ENCODE measurements around the gene PLK5. TPM values are rescaled to one million over a fixed set of nuclear protein-coding genes. Genes with fewer than 3 reads are reported as not detected.
A peak's percentile ranks its signal among the peaks of the same experiment; 100 is the strongest.
"Not testable (repeated sequence)": the region's sequence is repeated elsewhere in the genome, so short reads cannot be mapped to it uniquely, and the experiment has no call there.

Gene PLK5, protein sequence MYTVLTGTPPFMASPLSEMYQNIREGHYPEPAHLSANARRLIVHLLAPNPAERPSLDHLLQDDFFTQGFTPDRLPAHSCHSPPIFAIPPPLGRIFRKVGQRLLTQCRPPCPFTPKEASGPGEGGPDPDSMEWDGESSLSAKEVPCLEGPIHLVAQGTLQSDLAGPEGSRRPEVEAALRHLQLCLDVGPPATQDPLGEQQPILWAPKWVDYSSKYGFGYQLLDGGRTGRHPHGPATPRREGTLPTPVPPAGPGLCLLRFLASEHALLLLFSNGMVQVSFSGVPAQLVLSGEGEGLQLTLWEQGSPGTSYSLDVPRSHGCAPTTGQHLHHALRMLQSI
- not detected for total RNA-seq
- polyA plus RNA-seq = not detected

DNA sequence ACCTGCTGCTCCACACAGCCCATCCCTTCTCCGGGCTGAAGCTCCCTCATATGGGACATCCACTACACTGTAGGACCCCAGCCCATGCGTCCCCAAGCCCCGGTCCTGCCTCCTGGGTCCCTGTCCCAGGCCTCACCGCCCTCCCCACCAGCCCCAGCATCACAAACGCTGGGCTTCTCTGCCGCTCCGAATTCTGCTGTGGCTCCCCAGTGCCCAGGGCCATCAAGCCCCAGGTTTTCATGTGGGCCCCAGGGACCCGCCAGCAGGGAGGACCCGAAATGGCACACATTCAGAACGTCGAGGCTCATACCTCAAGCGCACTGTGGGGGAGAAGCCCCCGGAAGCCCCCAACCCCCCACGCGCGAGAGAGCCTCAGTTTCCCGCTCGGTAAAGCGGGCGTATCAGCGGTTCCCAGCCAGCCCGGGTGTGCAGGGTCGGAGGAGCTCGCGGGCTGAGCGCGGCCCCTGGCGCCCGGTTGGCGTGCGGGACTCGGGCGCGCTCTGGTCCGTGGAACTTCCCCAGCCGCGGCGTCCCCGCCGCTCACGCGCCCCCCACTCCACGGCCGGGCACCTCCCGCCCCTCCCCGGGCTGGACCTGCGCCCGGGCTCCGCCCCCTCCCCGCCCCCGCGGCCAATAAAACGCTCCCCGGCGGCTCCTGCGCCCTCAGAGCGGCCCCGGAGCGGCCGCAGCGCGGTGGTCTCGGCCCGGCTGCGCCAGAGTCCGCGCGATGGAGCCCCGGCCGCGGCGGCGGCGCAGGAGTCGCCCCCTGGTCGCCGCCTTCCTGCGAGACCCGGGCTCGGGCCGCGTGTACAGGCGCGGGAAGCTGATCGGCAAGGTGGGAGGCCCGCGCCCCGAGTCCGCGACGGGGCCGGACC lies at the start of gene PLK5:
Gene PLK5, plus strand, starts transcription at position 666 of the 875 bp plus-strand sequence. CDS start 2,920 bp downstream, outside the sequence.
- no peaks in the 10 kb centered on the region for H3K9me3 ChIP-seq (ENCODE audit: low read length)
- H3K4me3 ChIP-seq (ENCODE audit: low read length) = no peak within 1 kb of the TSS
- Mint-ChIP-seq H3K27ac (peak within 1 kb of the TSS in 1 of 8 donors; percentile 10), H3K27me3 (peaks cover 35 to 39% of the 10 kb centered on the region in 2 donors), H3K4me3 (peak within 1 kb of the TSS in 5 of 7 donors; percentile 1 to 63 (median 40)), H3K4me1 (peaks cover 6 to 9% (median 6%) of the 10 kb centered on the region in 3 donors), H3K9me3 (peaks cover 0 to 4% (median 0%) of the 10 kb centered on the region in 5 donors), H3K36me3 (no peaks in the 10 kb centered on the region)
- peaks cover 8% of the 10 kb centered on the region for H3K27me3 ChIP-seq (ENCODE audit: insufficient read depth, low read length, poor library complexity, severe bottlenecking)
- ChIA-PET POLR2A (no interaction called here), CTCF (no interaction called here)
- no peaks in the 10 kb centered on the region for H3K4me1 ChIP-seq (ENCODE audit: insufficient read depth, low read length)
- H3K36me3 ChIP-seq (ENCODE audit: insufficient read depth, low read length) = no peaks in the 10 kb centered on the region
- DNase-seq = no peak
- no peak within 1 kb of the TSS for H3K27ac ChIP-seq (ENCODE audit: low read depth, low read length)

DNA sequence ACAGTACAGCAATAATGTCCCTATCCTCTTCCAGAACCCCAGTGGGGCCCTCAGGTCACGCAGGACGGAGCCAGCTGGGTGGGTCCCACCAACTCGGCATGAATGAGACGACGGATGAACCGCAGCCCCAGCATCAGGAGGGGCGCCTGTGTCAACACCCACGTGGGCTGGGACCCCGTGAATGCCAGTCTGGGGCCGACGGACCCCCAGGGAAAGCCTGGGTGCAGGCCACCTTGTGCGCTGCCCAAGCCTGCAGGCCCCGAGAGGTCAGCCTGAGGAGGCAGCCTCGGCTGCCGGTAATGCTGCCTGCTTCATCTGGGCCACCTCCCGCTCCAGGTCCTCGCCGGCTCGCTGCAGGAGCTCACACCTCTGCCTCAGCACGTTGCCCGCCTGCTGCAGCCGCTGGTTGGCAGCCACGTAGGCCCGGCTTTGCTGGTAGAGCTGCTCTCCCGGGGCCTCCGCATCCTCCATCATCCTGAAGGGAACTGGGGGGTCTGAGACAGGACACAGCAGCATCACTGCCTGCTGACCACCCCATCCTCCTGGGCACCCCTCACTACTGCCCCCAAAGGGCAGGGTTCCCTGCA lies 49.0 kb upstream of the PLK5 start:
- peaks cover 0 to 19% (median 0%) of the 10 kb centered on the region in 3 donors for H3K36me3 Mint-ChIP-seq
- POLR2A ChIA-PET = interaction anchor here (1.3 kb wide), 1 partner anchor 31 kb away, joined by 3 read pairs; no protein-coding TSS in a partner anchor
- CTCF ChIA-PET = interaction anchor here (1.0 to 1.9 kb wide), 2 partner anchors 8 to 30 kb away, joined by 3 to 8 read pairs; no protein-coding TSS in a partner anchor

DNA sequence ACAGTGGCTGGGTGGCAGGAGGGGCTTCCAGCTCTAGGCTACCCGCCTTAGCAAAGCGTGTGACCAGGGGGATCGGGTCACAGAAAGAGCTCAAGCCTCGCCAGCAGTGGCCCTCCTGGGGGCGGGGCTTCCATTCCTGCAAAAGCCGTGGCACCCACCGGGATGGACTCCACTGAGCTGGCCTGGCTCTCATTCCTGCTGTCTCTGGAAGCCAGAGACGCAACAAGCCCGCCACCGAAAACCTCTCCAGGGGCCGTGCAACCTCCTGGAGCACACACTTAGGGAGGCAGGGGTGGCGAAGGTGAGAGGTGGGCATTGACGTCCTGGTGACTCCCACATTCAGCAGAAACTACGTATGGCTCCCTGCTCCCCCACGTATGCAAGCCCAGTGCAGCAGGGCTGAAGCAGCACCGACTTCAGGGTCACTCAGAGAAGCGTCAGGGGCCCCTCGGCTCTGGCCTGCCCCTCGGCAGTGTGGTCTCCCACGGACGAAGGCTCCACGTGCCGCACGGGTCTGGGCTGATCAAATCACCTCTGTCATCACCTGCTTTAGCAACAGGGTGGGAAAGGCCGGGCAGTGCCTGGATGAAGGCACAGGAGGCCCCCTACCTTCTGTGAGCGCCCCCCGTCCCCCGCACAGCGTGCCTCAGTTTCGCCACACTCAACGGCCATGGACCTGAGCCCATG lies 48.0 kb upstream of the PLK5 start:
- POLR2A ChIA-PET = no interaction called here

More for the DNA sequence above, 49.0 kb upstream of the PLK5 start:
- Mint-ChIP-seq H3K4me3 (no peak overlapping the region), H3K4me1 (peaks cover 17 to 41% (median 21%) of the 10 kb centered on the region in 3 donors), H3K9me3 (no peaks in the 10 kb centered on the region), H3K27ac (no peak overlapping the region), H3K27me3 (peaks cover 0 to 2% of the 10 kb centered on the region in 2 donors)
- Histone ChIP-seq H3K9me3 (ENCODE audit: low read length) (no peaks in the 10 kb centered on the region), H3K27ac (ENCODE audit: low read depth, low read length) (no peak overlapping the region), H3K27me3 (ENCODE audit: insufficient read depth, low read length, poor library complexity, severe bottlenecking) (peaks cover 5% of the 10 kb centered on the region), H3K36me3 (ENCODE audit: insufficient read depth, low read length) (no peaks in the 10 kb centered on the region), H3K4me1 (ENCODE audit: insufficient read depth, low read length) (peaks cover 27% of the 10 kb centered on the region), H3K4me3 (ENCODE audit: low read length) (no peak overlapping the region)
- no peak for DNase-seq

DNA sequence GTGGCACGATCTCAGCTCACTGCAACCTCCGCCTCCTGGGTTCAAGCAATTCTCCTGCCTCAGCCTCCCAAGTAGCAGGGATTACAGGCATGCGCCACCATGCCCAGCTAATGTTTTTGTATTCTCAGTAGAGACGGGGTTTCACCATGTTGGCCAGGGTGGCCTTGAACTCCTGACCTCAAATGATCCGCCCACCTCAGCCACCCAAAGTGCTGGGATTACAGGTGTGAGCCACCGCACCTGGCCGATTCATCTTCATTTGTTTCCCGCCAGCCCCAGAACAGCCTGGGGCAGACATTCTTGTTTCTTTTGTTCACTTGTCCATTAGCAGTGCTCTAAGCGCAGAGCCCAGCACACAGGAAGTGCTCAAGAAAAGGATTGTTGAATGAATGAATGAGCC lies 46.8 kb upstream of the PLK5 start:
- not testable (repeated sequence) for H3K27me3 Mint-ChIP-seq; H3K4me3 ChIP-seq (ENCODE audit: low read length); H3K9me3 ChIP-seq (ENCODE audit: low read length); DNase-seq; H3K9me3 Mint-ChIP-seq; H3K27me3 ChIP-seq (ENCODE audit: insufficient read depth, low read length, poor library complexity, severe bottlenecking); H3K27ac ChIP-seq (ENCODE audit: low read depth, low read length); H3K36me3 ChIP-seq (ENCODE audit: insufficient read depth, low read length); H3K4me1 ChIP-seq (ENCODE audit: insufficient read depth, low read length)
- peaks cover 17 to 26% (median 17%) of the 10 kb centered on the region in 3 donors for H3K4me1 Mint-ChIP-seq
- H3K4me3 Mint-ChIP-seq = peak overlapping the region; percentile 32 to 82 (median 57)
- peaks cover 0 to 19% (median 0%) of the 10 kb centered on the region in 3 donors for H3K36me3 Mint-ChIP-seq
- peak overlapping the region in 2 of 8 donors; percentile 10 to 58 for H3K27ac Mint-ChIP-seq
- ChIA-PET POLR2A (interaction anchor here (0.9 kb wide), 1 partner anchor 120 kb away, joined by 3 read pairs; no protein-coding TSS in a partner anchor), CTCF (interaction anchor here (1.9 kb wide), 1 partner anchor 33 kb away, joined by 6 read pairs; no protein-coding TSS in a partner anchor)

More for the DNA sequence above, 48.0 kb upstream of the PLK5 start:
- Mint-ChIP-seq H3K4me1 (peaks cover 17 to 37% (median 19%) of the 10 kb centered on the region in 3 donors), H3K4me3 (peak overlapping the region in 2 of 7 donors; percentile 46 to 67), H3K9me3 (no peaks in the 10 kb centered on the region), H3K27ac (no peak overlapping the region), H3K36me3 (peaks cover 0 to 19% (median 0%) of the 10 kb centered on the region in 3 donors), H3K27me3 (peaks cover 0 to 3% of the 10 kb centered on the region in 2 donors)
- no peaks in the 10 kb centered on the region for H3K36me3 ChIP-seq (ENCODE audit: insufficient read depth, low read length)
- no peaks in the 10 kb centered on the region for H3K9me3 ChIP-seq (ENCODE audit: low read length)
- CTCF ChIA-PET = interaction anchor here (1.0 kb wide), 1 partner anchor 9 kb away, joined by 3 read pairs; no protein-coding TSS in a partner anchor
- H3K4me1 ChIP-seq (ENCODE audit: insufficient read depth, low read length) = peaks cover 20% of the 10 kb centered on the region
- no peak overlapping the region for H3K27ac ChIP-seq (ENCODE audit: low read depth, low read length)
- DNase-seq = no peak
- no peak overlapping the region for H3K4me3 ChIP-seq (ENCODE audit: low read length)
- H3K27me3 ChIP-seq (ENCODE audit: insufficient read depth, low read length, poor library complexity, severe bottlenecking) = peaks cover 5% of the 10 kb centered on the region

DNA sequence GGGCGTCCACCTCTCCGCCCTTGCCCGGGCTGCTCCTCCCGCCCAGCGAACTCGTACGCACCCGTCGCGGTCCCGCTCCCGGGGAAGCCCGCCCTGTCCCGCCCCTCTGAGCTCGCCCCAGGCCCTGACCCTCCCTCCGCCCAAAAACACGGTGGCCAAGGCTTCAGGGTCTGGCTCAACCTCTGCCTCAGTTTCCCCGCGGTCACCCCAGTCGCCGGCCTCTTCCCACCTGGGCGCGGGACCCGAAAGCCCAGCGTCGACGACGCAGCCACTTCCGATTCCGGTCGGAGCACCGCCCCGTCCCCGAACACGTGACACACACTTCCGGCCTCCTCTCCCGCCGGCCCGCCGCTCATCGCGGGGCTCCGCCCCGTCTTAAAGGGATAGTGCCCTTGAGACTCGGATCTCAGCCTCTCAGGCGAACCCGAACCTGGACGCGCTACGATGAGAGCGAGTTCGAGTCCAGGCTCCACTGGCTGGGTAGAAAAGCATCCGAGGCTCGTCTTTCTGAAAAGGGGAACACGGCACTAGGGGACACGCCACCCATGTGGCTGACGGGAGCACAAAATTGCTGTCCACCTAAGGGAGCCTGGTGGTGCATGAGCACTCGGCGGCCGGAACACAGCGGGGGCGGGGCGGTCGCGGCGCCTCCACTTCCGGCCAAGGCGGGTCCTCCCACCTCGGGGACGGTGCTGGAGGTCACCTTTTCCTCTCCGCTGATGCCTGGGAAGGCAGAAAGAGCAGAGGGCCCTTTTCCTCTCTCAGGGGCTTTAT lies 44.8 kb upstream of the PLK5 start, which contains the start of gene C19orf25:
Gene C19orf25, minus strand, starts transcription at position 282 of the 774 bp plus-strand sequence. CDS start 312 bp downstream, outside the sequence.
- Histone ChIP-seq H3K9me3 (ENCODE audit: low read length) (no peaks in the 10 kb centered on the region), H3K4me1 (ENCODE audit: insufficient read depth, low read length) (peaks cover 9% of the 10 kb centered on the region), H3K36me3 (ENCODE audit: insufficient read depth, low read length) (no peaks in the 10 kb centered on the region), H3K27ac (ENCODE audit: low read depth, low read length) (peak within 1 kb of the TSS; percentile 63), H3K4me3 (ENCODE audit: low read length) (peak within 1 kb of the TSS; percentile 90), H3K27me3 (ENCODE audit: insufficient read depth, low read length, poor library complexity, severe bottlenecking) (no peaks in the 10 kb centered on the region)
- ChIA-PET POLR2A (interaction anchor here (0.8 to 1.2 kb wide), 2 partner anchors 9 to 12 kb away, joined by 3 to 4 read pairs; partner anchors contain the start of gene REEP6), CTCF (no interaction called here)
- peak within 1 kb of the TSS; percentile 77 to 98 (median 96) for H3K27ac Mint-ChIP-seq
- peak within 1 kb of the TSS; percentile 94 to 99 (median 98) for H3K4me3 Mint-ChIP-seq
- peaks cover 12 to 20% (median 12%) of the 10 kb centered on the region in 3 donors for H3K4me1 Mint-ChIP-seq
- peaks cover 0 to 19% (median 0%) of the 10 kb centered on the region in 3 donors for H3K36me3 Mint-ChIP-seq
- peak; percentile 85 to 93 (median 86) for DNase-seq
- H3K9me3 Mint-ChIP-seq = no peaks in the 10 kb centered on the region
- H3K27me3 Mint-ChIP-seq = peaks cover 0 to 1% of the 10 kb centered on the region in 2 donors

DNA sequence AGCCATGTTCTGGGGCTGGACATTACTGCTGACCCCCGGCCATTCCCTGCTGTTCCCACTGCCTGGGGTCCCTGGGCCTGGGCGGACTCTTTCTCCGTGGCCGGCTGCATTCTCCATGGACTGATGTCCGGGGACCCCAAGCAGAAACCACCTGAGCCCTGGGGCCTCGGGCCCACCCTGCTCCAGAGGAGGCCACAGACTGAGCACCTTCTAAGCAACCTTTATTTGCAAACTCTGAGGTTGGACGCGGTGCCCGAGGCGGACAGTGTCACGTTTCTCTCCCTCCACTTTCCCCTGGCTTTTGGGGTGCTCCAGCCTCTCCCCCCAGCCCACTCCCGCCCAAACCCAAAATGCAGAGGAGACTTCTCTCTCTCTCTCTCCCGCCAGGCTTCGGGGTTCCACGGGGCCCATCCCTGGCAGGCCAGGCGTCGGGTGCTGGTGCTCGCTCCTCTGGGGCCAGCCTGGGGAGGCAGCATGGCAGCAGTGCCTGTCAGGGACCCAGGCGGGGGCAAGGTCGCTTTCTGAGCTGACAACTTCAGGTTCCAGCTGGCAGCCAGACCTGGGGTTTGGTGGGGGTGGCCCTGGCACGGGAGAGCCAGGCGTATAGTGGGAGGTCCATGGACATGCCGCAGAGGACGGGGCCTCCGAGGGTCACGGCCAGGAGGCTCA lies 42.5 kb upstream of the PLK5 start:
- Mint-ChIP-seq H3K4me1 (peaks cover 12 to 20% (median 12%) of the 10 kb centered on the region in 3 donors), H3K27me3 (peaks cover 0 to 1% of the 10 kb centered on the region in 2 donors), H3K36me3 (peaks cover 0 to 10% (median 0%) of the 10 kb centered on the region in 3 donors), H3K9me3 (no peaks in the 10 kb centered on the region), H3K27ac (no peak overlapping the region), H3K4me3 (no peak overlapping the region)
- Histone ChIP-seq H3K9me3 (ENCODE audit: low read length) (no peaks in the 10 kb centered on the region), H3K4me3 (ENCODE audit: low read length) (no peak overlapping the region), H3K36me3 (ENCODE audit: insufficient read depth, low read length) (no peaks in the 10 kb centered on the region), H3K4me1 (ENCODE audit: insufficient read depth, low read length) (peaks cover 9% of the 10 kb centered on the region), H3K27ac (ENCODE audit: low read depth, low read length) (no peak overlapping the region), H3K27me3 (ENCODE audit: insufficient read depth, low read length, poor library complexity, severe bottlenecking) (no peaks in the 10 kb centered on the region)
- POLR2A ChIA-PET = interaction anchor here (0.6 kb wide), 1 partner anchor 168 kb away, joined by 3 read pairs; no protein-coding TSS in a partner anchor
- DNase-seq = no peak
- CTCF ChIA-PET = no interaction called here
